ENCODE measurements around the gene SCAP.
"Not testable (repeated sequence)": the region's sequence is repeated elsewhere in the genome, so short reads cannot be mapped to it uniquely, and the experiment has no call there.

The SCAP gene

GRCh38 chr3:47394140-47394870 is 81.4 kb downstream of the SCAP start:
- no peak for DNase-seq

- no peak for DNase-seq
These were observed 82.8 kb downstream of the SCAP start for GRCh38 chr3:47392933-47393332.

GRCh38 chr3:47385796-47386195 is 89.9 kb downstream of the SCAP start:
- DNase-seq = no peak

GRCh38 chr3:47385007-47385406 is 90.7 kb downstream of the SCAP start:
- no peak for DNase-seq

- DNase-seq = no peak
These were observed 91.3 kb downstream of the SCAP start for GRCh38 chr3:47384425-47384824.

GRCh38 chr3:47381317-47382157 is 94.2 kb downstream of the SCAP start:
- DNase-seq = peak; percentile 79 to 88

- DNase-seq = peak; percentile 98 to 99
These were observed 95.0 kb downstream of the SCAP start, which contains the start of gene PTPN23 for GRCh38 chr3:47380601-47381316. Gene PTPN23 (plus strand): TSS chr3:47381021. CDS start chr3:47381097, 76 bp downstream.

GRCh38 chr3:47380026-47380600 is 95.6 kb downstream of the SCAP start:
- no peak for DNase-seq

- no peak for DNase-seq
These were observed 96.3 kb downstream of the SCAP start for GRCh38 chr3:47379411-47379899.

- DNase-seq = no peak
These were observed 96.9 kb downstream of the SCAP start for GRCh38 chr3:47378869-47379268.

GRCh38 chr3:47377186-47377585 is 98.6 kb downstream of the SCAP start:
- no peak for DNase-seq

- DNase-seq = no peak
These were observed 99.3 kb downstream of the SCAP start for GRCh38 chr3:47376393-47376792.

GRCh38 chr3:47374587-47374986 is 101.2 kb downstream of the SCAP start:
- no peak for DNase-seq

- peak; percentile 46 to 49 for DNase-seq
These were observed 104.6 kb downstream of the SCAP start for GRCh38 chr3:47370887-47371697.

- not testable (repeated sequence) for DNase-seq
These were observed 105.7 kb downstream of the SCAP start for GRCh38 chr3:47370020-47370419.

GRCh38 chr3:47367631-47368030 is 108.1 kb downstream of the SCAP start:
- no peak for DNase-seq

GRCh38 chr3:47366833-47367232 is 108.9 kb downstream of the SCAP start:
- DNase-seq = no peak

GRCh38 chr3:47365213-47366153 is 110.3 kb downstream of the SCAP start:
- DNase-seq = no peak
